GM19328 (cell line): ENCODE results near the gene DRAXIN.
"Not testable (repeated sequence)": the region's sequence is repeated elsewhere in the genome, so short reads cannot be mapped to it uniquely, and the experiment has no call there.

Experiments used
- ATAC-seq: cut with Tn5 transposase; IDR thresholded peaks from one replicate; pipeline ENCODE4 v1.9.1; 2021; ENCODE audit warnings: mild to moderate bottlenecking, moderate library complexity; ENCODE audit not compliant: unreplicated experiment

Gene DRAXIN, protein sequence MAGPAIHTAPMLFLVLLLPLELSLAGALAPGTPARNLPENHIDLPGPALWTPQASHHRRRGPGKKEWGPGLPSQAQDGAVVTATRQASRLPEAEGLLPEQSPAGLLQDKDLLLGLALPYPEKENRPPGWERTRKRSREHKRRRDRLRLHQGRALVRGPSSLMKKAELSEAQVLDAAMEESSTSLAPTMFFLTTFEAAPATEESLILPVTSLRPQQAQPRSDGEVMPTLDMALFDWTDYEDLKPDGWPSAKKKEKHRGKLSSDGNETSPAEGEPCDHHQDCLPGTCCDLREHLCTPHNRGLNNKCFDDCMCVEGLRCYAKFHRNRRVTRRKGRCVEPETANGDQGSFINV

GRCh38 chr1:11691302-11691914 lies at the start of gene DRAXIN:
Gene DRAXIN (plus strand): TSS chr1:11691710. CDS start chr1:11706259, 14,549 bp downstream.
- ATAC-seq: no peak

DNA sequence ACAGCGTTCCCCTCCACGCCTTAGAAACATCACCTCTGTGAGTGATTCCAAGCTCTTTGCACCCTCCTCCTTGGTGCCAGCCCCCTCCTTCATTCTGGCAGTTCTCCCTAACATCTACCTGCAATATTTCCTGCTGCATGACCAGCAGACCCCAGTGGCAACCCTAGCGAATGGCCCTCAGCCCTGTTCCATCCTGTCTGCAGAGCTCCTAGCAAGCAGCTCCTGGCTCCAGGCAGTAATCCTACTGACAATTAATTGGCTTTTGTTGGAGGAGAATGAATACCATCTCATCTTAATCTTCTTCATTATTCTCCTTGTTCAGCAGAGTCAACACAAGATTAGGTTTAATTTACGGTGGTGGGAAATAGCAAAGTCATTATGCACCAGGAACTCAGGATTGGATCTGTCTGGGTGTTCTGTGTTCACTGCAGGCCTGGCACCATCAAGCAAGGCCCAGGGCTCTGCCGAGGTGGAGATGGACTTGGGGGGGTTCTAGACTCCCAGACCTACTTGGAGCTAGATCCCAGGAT lies 49.7 kb upstream of the DRAXIN start:
- ATAC-seq: no peak

DNA sequence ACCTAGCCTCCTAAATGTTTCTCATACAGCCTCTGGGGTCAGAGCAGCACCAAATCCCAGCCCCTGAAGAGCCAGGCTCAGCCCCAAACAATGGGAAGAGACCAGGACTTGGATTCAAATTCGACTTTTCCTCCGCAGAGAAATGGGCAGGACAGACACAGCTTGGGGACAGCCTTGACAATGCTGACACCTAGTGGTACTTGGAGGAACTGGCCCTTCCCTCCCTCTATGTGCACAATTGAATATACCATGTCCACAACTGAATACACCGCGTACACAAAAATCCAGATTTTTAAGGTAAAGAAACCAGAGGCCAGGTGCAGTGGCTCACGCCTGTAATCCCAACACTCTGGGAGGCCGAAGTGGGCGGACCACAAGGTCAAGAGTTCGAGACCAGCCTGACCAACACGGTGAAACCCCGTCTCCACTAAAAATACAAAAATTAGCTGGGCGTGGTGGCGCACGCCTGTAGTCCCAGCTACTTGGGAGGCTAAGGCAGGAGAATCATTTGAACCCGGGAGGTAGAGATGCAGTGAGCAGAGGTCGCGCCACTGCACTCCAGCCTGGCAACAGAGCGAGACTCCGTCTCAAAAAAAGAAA lies 49.0 kb upstream of the DRAXIN start:
- ATAC-seq: not testable (repeated sequence)

DNA sequence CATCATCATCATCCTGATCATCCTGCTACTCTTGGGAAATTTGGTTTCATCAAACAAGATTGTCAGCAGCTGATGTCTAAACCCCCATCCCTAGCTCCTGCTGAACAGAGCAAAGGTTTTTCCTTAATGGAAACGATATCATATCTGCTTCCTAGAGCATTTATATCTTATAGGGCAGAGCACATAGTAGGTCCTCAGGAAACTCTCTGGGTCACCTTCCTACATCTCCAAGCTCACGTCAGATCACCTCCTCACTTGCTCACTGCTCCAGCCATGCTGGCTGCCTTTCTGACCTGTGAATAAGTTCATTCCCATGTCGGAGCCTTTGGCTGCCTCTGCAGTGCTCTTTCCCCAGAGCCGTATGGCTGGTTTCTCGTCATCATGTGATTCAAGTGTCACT lies 47.7 kb upstream of the DRAXIN start:
- ATAC-seq: no peak

DNA sequence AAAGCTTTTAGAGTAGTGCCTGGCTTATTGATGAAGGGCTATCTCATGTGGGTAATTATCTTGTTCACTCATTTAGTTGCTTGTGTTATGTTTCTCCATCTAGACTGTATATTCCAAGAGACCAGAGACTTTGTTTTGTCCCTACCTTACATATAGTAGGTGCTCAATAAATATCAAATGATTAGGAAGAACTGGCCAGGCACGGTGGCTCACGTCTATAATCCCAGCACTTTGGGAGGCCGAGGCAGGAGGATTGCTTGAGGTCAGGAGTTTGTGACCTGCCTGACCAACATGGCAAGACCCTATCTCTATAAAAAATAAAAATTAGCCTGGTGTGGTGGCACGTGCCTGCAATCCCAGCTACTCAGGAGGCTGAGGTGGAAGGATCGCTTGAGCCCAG lies 46.2 kb upstream of the DRAXIN start:
- no peak for ATAC-seq

DNA sequence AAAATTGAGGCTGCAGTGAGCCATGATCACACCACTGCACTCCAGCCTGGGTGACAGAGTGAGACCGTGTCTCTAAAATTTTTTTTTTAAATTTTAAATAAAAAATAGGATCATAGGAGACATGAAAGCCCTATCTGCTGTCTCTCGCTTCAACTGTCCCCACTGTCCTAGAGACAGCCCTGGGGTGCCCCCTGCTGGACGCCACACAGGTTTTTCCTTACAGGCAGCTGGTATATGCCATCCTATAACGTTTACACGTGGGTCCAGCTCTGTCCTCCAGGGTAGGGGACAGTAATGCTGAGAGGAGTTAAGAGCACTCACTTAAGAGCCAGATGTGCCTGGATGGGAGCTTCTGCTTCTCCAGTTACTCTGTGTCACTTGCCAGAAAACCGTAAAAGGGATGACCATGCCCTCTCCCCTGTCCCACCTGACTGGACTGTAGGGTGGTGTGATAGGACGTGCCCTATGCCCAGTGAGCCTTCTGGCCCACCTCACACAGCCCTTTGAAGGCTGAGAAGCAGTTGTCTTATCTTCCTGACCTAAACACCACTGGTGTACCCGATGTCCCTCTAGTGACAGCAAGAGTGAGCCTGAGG lies 45.7 kb upstream of the DRAXIN start:
- no peak for ATAC-seq

DNA sequence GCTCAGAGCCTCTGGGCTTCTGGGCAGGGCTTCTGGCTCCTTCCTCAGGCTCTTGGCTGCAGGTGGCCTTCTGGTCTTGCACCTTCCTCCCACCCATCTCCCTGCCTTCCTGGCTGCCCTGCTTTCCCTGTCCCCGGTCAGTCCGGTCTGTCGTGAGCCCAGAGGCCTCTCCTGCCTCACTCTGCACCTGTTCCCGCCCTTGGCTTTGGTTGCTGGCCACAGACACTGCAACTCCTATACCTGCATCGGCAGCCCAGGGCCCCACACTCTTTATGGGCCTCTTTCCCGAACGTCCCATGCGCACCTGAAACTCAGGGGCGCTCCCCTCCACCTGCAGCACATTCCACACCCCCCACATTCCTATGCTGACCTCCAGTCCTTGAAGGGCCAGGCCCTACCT lies 45.2 kb upstream of the DRAXIN start:
- ATAC-seq: no peak

- ATAC-seq: no peak
Measured at GRCh38 chr1:11647333-11647732, 44.2 kb upstream of the DRAXIN start.

DNA sequence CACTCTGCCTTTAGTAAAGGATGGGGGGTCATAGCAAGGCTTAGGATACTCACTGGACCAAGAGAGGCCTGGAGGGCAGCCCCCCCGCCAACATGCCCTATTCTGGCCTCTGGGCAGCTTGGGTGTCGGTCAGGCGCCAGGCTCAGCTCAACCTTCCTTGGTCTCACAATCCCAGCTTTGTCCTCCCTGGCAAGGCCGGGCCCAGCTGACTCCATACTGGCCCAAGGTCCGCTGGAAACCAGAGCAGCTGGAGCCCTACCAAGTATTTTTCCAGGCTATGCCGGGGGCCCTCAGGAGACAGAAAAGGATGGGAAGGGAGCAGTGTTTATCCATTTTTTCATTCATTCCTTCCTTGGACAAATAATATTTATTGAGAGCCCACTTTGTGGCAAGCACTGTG lies 43.5 kb upstream of the DRAXIN start:
- no peak for ATAC-seq

GRCh38 chr1:11648732-11649158 lies 42.8 kb upstream of the DRAXIN start:
- no peak for ATAC-seq

GRCh38 chr1:11649237-11649623 lies 42.3 kb upstream of the DRAXIN start:
- no peak for ATAC-seq

GRCh38 chr1:11649624-11650330 lies 41.7 kb upstream of the DRAXIN start:
- ATAC-seq: no peak

- ATAC-seq: no peak
Measured at GRCh38 chr1:11650331-11650991, 41.0 kb upstream of the DRAXIN start.

- no peak for ATAC-seq
Measured at GRCh38 chr1:11651017-11651416, 40.5 kb upstream of the DRAXIN start.

DNA sequence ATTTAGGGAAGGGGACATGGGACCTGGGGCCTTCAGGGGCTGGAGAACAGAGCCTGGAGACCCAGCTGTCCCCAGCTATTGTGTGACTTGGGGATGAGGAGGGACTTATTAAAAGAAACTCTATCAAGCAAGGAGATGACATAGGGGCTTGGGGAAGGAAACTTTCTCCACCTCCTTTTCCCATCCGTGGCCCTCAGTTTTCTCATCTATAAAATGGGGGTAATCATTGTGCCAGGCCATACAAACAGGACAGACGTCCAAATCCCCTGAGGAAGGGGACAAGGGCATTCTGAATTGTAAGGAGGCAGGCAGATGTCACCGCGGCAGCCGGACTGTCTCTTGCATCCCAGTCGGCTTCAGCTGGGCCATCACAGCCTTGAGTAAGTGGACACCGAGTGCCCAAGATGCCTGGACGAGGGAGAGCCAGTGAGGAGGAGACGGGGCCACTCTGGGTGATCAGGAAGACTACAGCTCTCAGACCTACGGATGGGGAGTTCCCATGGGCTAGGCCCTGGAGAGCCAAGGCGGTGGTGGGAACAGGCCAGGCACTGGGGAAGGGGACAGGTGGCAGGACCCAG lies 39.2 kb upstream of the DRAXIN start:
- ATAC-seq: no peak

GRCh38 chr1:11653101-11653860 lies 38.2 kb upstream of the DRAXIN start:
- no peak for ATAC-seq

GRCh38 chr1:11653861-11654136 lies 37.7 kb upstream of the DRAXIN start:
- no peak for ATAC-seq

- peak; percentile 61 for ATAC-seq
Measured at GRCh38 chr1:11654137-11654938, 37.2 kb upstream of the DRAXIN start, which contains the start of the genes FBXO2 and FBXO44. Gene FBXO2 (minus strand): TSS chr1:11654429. CDS start chr1:11654340, 89 bp downstream. Gene FBXO44 (plus strand): TSS chr1:11654877. CDS start chr1:11655836, 959 bp downstream.
